ENCODE data around the gene CALN1.
"Not testable (repeated sequence)": the region's sequence is repeated elsewhere in the genome, so short reads cannot be mapped to it uniquely, and the experiment has no call there.

CALN1 gene

DNA sequence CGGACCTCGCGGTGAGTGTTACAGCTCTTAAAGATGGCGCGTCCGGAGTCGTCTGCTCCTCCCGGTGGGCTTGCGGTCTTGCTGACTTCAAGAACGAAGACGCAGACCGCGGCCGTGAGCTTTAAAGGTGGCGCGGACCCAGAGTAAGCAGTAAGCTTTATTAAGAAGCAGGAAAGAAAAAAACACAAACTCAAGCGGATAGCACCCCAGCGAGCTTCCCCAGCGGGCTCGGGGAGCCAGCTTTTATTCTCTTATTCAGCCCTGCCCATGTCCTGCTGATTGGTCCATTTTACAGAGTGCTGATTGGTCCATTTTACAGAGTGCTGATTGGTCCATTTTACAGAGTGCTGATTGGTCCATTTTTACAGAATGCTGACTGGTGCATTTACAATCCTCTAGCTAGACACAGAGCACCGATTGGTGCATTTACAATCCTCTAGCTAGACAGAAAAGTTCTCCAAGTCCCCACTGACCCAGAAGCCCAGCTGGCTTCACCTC, at the start of gene CALN1:
Gene CALN1, minus strand, starts transcription at position 218 of the 498 bp plus-strand sequence.
- not testable (repeated sequence) for H3K27me3 Mint-ChIP-seq

DNA sequence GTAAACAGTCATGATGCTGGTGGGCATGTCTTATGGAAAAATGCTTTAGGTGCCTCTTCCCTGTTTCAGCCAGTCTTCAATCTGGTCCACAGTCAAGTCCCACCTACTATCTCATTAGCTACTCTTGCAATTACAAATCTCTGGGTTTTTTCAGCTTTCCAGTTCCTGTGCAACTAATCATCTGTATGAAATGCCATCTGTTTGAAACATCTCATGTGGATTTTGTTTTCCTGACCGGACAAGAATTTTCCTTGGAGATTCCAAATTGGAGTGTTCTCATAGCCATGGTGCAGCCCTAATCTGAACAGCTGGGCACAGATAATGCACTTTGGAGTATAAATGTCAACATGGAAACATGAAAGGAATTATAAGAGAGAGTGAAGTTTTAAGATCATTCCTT, 41.3 kb upstream of the CALN1 start:
- Mint-ChIP-seq H3K36me3 (ENCODE audit: insufficient read depth) (no peaks in the 10 kb centered on the region), H3K27me3 (peaks cover 22% of the 10 kb centered on the region), H3K9me3 (peaks cover 6% of the 10 kb centered on the region), H3K4me1 (no peaks in the 10 kb centered on the region), H3K27ac (ENCODE audit: low read depth) (no peak overlapping the region), H3K4me3 (no peak overlapping the region)
- ATAC-seq (replicated peaks; ENCODE audit: extremely low read depth, poor library complexity, severe bottlenecking) (no peak), DNase-seq (ENCODE audit: low spot score in 2 of 2) (no peak)

More for the DNA sequence above, at the start of gene CALN1:
- H3K27ac Mint-ChIP-seq (ENCODE audit: low read depth); H3K4me3 Mint-ChIP-seq; H3K9me3 Mint-ChIP-seq; H3K36me3 Mint-ChIP-seq (ENCODE audit: insufficient read depth); DNase-seq (ENCODE audit: low spot score in 2 of 2); H3K4me1 Mint-ChIP-seq; ATAC-seq (replicated peaks; ENCODE audit: extremely low read depth, poor library complexity, severe bottlenecking): not testable (repeated sequence)

DNA sequence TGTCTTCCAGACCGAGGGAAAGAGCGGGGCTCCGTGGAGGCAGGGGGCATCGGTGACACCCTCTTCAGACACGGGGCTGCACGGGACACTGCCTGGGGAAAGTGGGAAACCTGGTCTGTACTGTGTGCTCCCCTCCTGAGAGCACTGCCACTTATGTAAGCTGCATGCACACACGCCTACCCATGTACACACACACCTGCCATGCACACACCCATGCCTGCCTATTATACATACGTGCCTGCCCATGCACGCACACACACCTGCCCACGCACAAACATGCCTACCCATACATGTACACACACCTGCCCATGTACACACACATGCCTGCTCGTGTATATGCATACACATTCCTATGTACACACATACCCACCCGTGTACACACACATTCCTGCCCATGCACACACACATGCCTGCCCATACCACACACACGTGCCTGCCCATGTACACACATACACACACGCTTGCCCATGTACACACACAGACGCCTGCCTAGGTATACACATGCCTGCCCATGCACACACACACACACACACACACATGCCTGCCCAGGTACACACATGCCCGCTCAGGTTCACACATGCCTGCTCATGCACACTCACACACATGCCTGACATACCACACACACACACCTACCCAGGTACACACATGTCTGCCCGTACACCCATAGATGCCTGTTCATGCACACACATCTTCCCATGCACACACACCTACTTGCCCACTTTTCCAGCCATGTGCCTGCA, 35.5 kb upstream of the CALN1 start:
- H3K27ac Mint-ChIP-seq (ENCODE audit: low read depth): no peak overlapping the region
- H3K36me3 Mint-ChIP-seq (ENCODE audit: insufficient read depth): no peaks in the 10 kb centered on the region
- no peaks in the 10 kb centered on the region for H3K4me1 Mint-ChIP-seq
- DNase-seq (ENCODE audit: low spot score in 2 of 2) (no peak), ATAC-seq (replicated peaks; ENCODE audit: extremely low read depth, poor library complexity, severe bottlenecking) (no peak)
- peaks cover 15% of the 10 kb centered on the region for H3K27me3 Mint-ChIP-seq
- H3K4me3 Mint-ChIP-seq: no peak overlapping the region
- H3K9me3 Mint-ChIP-seq: peaks cover 6% of the 10 kb centered on the region

DNA sequence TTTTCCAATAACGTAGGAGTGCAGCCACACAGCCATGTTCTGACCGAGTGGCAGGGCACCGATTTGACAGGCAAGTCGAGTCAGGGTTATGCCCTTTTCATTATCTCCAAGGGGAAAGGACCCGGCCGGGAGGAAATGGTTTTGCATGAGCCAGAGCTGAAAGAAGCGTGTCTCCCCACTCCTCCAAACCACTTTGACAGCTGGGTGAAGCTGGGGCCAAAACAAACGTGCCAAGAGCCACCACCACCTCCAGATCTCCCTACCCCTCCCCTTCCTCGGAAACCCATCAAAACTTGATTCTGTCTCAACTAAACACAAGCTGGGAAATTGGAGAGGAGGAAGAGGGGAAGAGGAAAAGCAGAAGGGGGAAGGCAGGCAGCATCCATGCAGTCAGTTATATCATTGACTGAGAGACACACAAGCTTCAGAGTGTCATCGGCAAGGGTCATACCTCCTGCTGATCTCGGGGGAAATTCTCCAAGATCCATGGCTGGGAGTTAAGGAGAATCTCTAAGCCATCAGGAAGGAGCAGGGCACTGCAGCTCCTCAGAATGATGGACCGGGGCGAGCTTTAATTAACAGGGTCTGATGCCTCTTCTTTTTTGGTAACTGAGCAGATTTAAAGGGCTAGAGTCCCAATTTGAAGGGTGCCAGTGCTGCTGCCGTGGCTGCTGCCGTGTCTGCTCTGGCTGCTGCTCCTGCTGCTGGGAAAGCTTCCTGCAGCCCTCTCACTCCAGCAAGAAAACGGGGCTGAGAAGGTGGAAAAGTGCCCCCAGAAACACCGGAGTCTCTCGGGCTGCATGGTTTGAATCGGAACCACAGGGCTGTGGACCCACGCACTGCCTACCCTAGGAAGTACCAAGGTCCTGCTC, 34.7 kb upstream of the CALN1 start:
- Mint-ChIP-seq H3K27ac (ENCODE audit: low read depth) (no peak overlapping the region), H3K27me3 (peaks cover 15% of the 10 kb centered on the region), H3K4me3 (no peak overlapping the region), H3K36me3 (ENCODE audit: insufficient read depth) (no peaks in the 10 kb centered on the region), H3K4me1 (no peaks in the 10 kb centered on the region), H3K9me3 (peaks cover 6% of the 10 kb centered on the region)
- DNase-seq (ENCODE audit: low spot score in 2 of 2): no peak
- ATAC-seq (replicated peaks; ENCODE audit: extremely low read depth, poor library complexity, severe bottlenecking): no peak

DNA sequence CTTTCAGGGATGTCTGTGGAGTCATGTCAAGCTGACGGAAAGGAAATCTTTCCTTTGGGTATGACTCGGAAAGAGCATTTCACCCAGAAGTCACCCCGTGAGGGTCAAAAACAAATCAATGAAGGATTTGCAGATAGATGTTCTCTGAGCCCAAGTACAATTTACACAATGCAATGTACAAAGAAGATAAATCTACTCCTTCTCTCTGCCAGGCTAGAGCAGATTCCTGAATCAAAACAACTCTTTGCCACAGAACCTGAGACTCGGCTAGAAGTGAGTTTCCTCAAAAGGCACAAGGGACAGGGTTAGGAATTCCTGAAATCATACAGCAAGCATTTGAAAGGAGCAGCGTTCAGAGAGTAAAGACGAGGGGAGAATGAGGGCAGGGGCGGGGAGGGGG, 34.0 kb upstream of the CALN1 start:
- ATAC-seq (replicated peaks; ENCODE audit: extremely low read depth, poor library complexity, severe bottlenecking) (no peak), DNase-seq (ENCODE audit: low spot score in 2 of 2) (no peak)
- Mint-ChIP-seq H3K27ac (ENCODE audit: low read depth) (no peak overlapping the region), H3K4me1 (no peaks in the 10 kb centered on the region), H3K9me3 (peaks cover 5% of the 10 kb centered on the region), H3K36me3 (ENCODE audit: insufficient read depth) (no peaks in the 10 kb centered on the region), H3K27me3 (peaks cover 15% of the 10 kb centered on the region), H3K4me3 (no peak overlapping the region)

DNA sequence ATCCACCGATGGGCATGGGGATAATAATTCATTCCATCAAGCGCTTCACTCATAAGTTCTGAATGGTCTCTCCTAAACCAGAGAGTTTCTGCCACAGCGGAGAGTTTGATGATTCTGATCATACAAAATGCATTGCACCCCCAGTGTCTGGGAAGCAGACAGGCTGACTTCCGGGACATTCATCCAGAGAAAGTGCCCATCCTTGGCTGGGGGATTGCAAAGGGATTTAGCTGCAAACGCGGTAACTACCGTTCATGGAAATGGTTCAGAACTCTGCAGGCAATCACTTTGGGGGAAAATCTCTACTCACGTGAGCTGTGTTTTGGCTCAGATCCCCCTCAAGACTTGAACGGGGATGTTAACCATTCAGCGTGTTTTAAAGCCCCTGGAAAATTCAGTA, 33.4 kb upstream of the CALN1 start:
- no peak overlapping the region for H3K27ac Mint-ChIP-seq (ENCODE audit: low read depth)
- H3K4me1 Mint-ChIP-seq: no peaks in the 10 kb centered on the region
- no peak overlapping the region for H3K4me3 Mint-ChIP-seq
- H3K27me3 Mint-ChIP-seq: peaks cover 15% of the 10 kb centered on the region
- H3K9me3 Mint-ChIP-seq: no peaks in the 10 kb centered on the region
- ATAC-seq (replicated peaks; ENCODE audit: extremely low read depth, poor library complexity, severe bottlenecking) (no peak), DNase-seq (ENCODE audit: low spot score in 2 of 2) (no peak)
- no peaks in the 10 kb centered on the region for H3K36me3 Mint-ChIP-seq (ENCODE audit: insufficient read depth)

DNA sequence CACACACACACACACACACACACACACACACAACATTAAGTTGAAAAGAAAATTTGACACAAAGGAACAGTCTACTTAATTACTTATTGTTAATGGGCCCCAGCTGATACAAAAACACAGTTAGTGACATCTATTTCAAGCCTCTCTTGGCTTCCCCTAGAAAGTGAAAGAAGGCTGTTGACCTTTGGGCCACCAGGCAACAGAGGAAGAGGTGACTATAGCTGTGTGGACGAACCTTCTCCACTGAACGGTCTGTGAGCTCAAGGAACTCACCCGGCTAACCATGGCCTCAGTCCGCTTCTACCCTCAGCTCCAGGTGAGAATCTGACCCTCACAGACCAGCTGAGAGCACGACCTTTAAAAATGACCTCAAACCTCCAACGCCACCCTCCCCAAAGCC, 32.9 kb upstream of the CALN1 start:
- Mint-ChIP-seq H3K4me1 (no peaks in the 10 kb centered on the region), H3K4me3 (no peak overlapping the region), H3K36me3 (ENCODE audit: insufficient read depth) (no peaks in the 10 kb centered on the region), H3K27ac (ENCODE audit: low read depth) (no peak overlapping the region), H3K27me3 (peaks cover 15% of the 10 kb centered on the region), H3K9me3 (no peaks in the 10 kb centered on the region)
- no peak for ATAC-seq (replicated peaks; ENCODE audit: extremely low read depth, poor library complexity, severe bottlenecking)
- DNase-seq (ENCODE audit: low spot score in 2 of 2): no peak

DNA sequence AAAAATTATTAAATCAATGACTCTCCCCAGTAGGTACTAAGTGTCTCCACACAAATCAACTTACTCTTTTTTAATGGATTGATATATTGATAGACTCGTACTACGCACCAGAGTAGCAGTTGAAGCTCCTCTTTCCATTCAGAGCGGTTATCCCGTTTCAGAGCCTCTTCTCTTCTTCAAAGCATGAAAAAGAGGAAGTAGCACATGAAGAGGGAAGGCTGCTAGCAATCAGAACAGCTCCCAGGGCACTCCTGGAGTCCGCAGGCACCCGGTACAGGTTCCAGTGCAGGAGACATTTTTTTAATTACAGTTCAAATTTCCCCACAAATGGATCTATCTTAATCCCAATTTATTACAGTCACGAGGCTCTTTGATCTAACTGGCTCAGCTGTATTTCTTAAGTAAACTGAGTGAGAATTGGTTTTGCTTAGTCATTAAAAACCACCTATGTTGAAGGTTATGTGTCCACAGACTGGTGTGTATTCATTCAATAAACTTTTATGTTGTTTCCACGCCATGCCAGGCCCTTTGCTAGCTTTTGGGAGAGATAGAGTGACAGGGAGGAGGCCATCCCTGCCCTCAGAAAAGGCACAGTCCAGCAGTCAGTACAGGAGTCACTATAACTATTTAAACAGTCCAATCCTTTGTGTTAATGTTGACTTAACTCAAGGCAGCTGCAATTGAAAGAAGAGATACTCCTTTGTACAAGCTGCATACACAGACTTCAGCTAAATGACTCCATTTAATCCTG, 32.1 kb upstream of the CALN1 start:
- Mint-ChIP-seq H3K27ac (ENCODE audit: low read depth) (no peak overlapping the region), H3K9me3 (no peaks in the 10 kb centered on the region), H3K4me1 (no peaks in the 10 kb centered on the region), H3K4me3 (no peak overlapping the region), H3K36me3 (ENCODE audit: insufficient read depth) (no peaks in the 10 kb centered on the region), H3K27me3 (peaks cover 15% of the 10 kb centered on the region)
- ATAC-seq (replicated peaks; ENCODE audit: extremely low read depth, poor library complexity, severe bottlenecking): no peak
- DNase-seq (ENCODE audit: low spot score in 2 of 2): no peak

DNA sequence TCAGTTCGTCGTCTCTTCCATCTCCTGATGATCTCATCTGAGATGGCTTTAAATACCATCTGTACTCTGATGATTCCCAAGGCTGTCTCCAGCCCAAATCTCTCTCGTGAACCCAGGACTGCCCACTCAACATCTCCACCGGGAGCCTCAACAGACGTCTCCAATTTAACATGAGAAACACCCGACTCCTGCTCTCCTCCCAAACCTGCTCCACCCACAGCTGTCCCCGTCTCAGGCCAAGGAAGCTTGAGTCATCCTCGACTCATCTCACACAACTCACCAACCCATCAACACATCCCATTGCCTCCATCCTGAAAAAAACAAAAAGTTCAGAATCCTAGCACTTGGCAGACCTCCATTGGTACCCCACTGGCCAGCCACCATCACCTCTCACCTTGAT, 29.7 kb upstream of the CALN1 start:
- H3K4me3 Mint-ChIP-seq: no peak overlapping the region

DNA sequence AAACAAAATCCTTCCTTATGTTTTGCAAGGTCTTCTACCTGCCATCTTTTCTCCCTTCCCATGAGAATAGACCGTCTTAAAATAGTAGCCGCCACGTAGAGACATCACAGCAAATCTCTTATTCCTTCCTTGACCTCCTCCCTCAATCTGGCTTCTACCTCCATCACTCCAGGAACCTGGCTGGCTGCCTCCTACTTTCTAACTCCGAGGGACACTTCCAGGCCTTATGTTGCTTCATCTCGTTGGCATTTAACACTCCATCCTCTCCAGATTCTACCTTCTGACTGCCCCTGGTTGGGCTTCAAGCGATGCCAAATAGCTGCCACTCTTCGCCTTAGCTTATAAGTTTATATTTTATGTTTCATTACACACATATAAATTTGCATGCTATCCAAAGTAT, 26.4 kb upstream of the CALN1 start:
- Mint-ChIP-seq H3K27me3 (peaks cover 7% of the 10 kb centered on the region), H3K4me3 (no peak overlapping the region), H3K27ac (ENCODE audit: low read depth) (no peak overlapping the region), H3K9me3 (no peaks in the 10 kb centered on the region), H3K4me1 (no peaks in the 10 kb centered on the region), H3K36me3 (ENCODE audit: insufficient read depth) (no peaks in the 10 kb centered on the region)
- DNase-seq (ENCODE audit: low spot score in 2 of 2) (no peak), ATAC-seq (replicated peaks; ENCODE audit: extremely low read depth, poor library complexity, severe bottlenecking) (no peak)

More for the DNA sequence above, 29.7 kb upstream of the CALN1 start:
- H3K27ac Mint-ChIP-seq (ENCODE audit: low read depth): no peak overlapping the region
- DNase-seq (ENCODE audit: low spot score in 2 of 2): no peak
- H3K4me1 Mint-ChIP-seq: no peaks in the 10 kb centered on the region
- H3K27me3 Mint-ChIP-seq: peaks cover 22% of the 10 kb centered on the region
- no peak for ATAC-seq (replicated peaks; ENCODE audit: extremely low read depth, poor library complexity, severe bottlenecking)
- H3K9me3 Mint-ChIP-seq: no peaks in the 10 kb centered on the region
- no peaks in the 10 kb centered on the region for H3K36me3 Mint-ChIP-seq (ENCODE audit: insufficient read depth)

DNA sequence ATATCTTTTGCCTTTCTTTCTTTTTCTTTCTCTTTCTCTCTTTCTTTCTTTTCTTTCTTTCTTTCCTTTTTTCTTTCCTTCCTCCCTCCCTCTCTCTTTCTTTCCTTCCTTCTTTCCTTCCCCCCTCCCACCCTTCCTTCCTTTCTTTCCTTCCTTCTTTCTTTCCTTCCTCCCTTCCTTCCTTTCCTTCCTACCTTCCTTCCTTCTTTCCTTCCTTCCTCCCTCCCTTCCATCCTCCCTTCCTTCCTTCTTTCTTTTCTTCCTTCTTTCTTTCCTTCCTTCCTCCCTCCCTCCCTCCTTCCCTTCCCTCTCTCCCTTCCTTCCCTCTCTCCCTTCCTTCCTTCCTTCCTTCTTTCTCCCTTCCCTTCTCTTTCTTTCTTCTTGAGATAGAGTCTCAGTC, 25.5 kb upstream of the CALN1 start:
- H3K4me1 Mint-ChIP-seq: no peaks in the 10 kb centered on the region
- H3K36me3 Mint-ChIP-seq (ENCODE audit: insufficient read depth): no peaks in the 10 kb centered on the region
- peaks cover 7% of the 10 kb centered on the region for H3K27me3 Mint-ChIP-seq
- DNase-seq (ENCODE audit: low spot score in 2 of 2): no peak
- H3K4me3 Mint-ChIP-seq: no peak overlapping the region
- H3K9me3 Mint-ChIP-seq: no peaks in the 10 kb centered on the region
- no peak overlapping the region for H3K27ac Mint-ChIP-seq (ENCODE audit: low read depth)
- ATAC-seq (replicated peaks; ENCODE audit: extremely low read depth, poor library complexity, severe bottlenecking): no peak

DNA sequence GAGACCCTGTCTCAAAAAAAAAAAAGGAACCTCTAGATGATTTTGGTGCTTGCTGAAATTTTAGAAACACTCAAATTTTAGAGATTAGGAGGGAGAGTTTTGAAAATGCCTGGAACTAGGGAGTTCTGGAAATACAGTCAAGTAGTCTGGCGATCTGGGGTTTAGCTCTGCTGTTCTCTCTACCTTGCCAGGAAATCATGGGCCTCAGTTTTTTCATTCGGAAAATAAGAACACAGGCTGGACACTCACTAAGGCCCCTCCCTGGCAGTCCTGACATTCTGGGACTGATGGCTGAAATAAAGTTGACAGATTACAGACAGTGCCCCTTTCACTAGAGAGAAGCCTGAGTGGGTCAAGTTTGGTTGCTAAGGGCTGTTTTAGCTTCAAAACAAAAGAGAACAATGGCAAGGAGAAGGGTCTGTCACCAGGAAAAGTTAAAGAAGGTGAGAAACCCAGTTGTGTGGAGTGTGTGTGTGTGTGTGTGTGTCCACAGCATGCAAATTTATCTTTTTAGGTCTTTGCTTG, 25.0 kb upstream of the CALN1 start:
- H3K9me3 Mint-ChIP-seq: no peaks in the 10 kb centered on the region

More for the DNA sequence above, 25.0 kb upstream of the CALN1 start:
- DNase-seq (ENCODE audit: low spot score in 2 of 2) (no peak), ATAC-seq (replicated peaks; ENCODE audit: extremely low read depth, poor library complexity, severe bottlenecking) (no peak)
- Mint-ChIP-seq H3K27ac (ENCODE audit: low read depth) (no peak overlapping the region), H3K36me3 (ENCODE audit: insufficient read depth) (no peaks in the 10 kb centered on the region), H3K4me3 (no peak overlapping the region), H3K4me1 (no peaks in the 10 kb centered on the region), H3K27me3 (peaks cover 7% of the 10 kb centered on the region)
